A549 (cell line): ENCODE measurements around the gene DCUN1D2.

Experiments used
- CTCF ChIP-seq: fragments of >200 bp; sonication (Bioruptor Twin); formaldehyde crosslinking; IDR thresholded peaks from 3 replicates; pipeline ENCODE4 v1.5.1; 2016
- EP300 ChIP-seq, 2 experiments: fragments of >200 bp; sonication (Bioruptor Twin); formaldehyde crosslinking; IDR thresholded peaks; 2 replicates in 1 of 2; 3 replicates in 1 of 2; pipeline ENCODE4 v1.6.1; 2016 to 2017
- FOSL2 ChIP-seq, 2 experiments: fragments of 450-650 bp in 1 of 2; fragments of >200 bp in 1 of 2; sonication (Bioruptor Twin) in 1 of 2; formaldehyde crosslinking; IDR thresholded peaks; 2 replicates each; pipeline versions ENCODE4 v1.5.0 to v1.6.1; 2016 to 2020; ENCODE audit warnings: mild to moderate bottlenecking in 1 of 2, moderate library complexity in 1 of 2
- KDM1A ChIP-seq: fragments of 200-600 bp; sonication (generic); IDR thresholded peaks from 2 replicates; pipeline ENCODE4 v1.6.1; 2016; ENCODE audit warnings: low read depth, mild to moderate bottlenecking
- NR3C1 ChIP-seq: fragments of >200 bp; sonication (Bioruptor Twin); formaldehyde crosslinking; IDR thresholded peaks from 3 replicates; pipeline ENCODE4 v1.6.1; 2017
- POLR2A ChIP-seq: IDR thresholded peaks from 2 replicates; pipeline ENCODE4 v1.6.1; 2012; ENCODE audit warnings: mild to moderate bottlenecking, low read length
- RCOR1 ChIP-seq: fragments of 150-350 bp; IDR thresholded peaks from 2 replicates; pipeline ENCODE4 v1.6.1; 2014; ENCODE audit warnings: antibody characterized with exemption, low read length, low read depth
- RFX5 ChIP-seq: fragments of 450-650 bp; IDR thresholded peaks from 2 replicates; pipeline ENCODE4 v1.7.1; 2014; ENCODE audit warnings: antibody characterized with exemption, mild to moderate bottlenecking, moderate library complexity
- TP53 ChIP-seq: fragments of 250-450 bp; sonication (Bioruptor Pico); IDR thresholded peaks from 2 replicates; pipeline ENCODE4 v1.5.0; 2021; ENCODE audit warnings: mild to moderate bottlenecking, moderate library complexity
- USF2 ChIP-seq: fragments of 450-650 bp; IDR thresholded peaks from 2 replicates; pipeline ENCODE4 v1.6.1; 2014; ENCODE audit warnings: antibody characterized with exemption
- ZC3H11A ChIP-seq: fragments of 450-650 bp; IDR thresholded peaks from 2 replicates; pipeline ENCODE4 v1.6.1; 2014; ENCODE audit warnings: antibody characterized with exemption, mild to moderate bottlenecking
- TF ChIP-seq, protein P1 (sequence below): IDR thresholded peaks from 2 replicates; pipeline ENCODE4 v1.6.1; 2012

DNA sequence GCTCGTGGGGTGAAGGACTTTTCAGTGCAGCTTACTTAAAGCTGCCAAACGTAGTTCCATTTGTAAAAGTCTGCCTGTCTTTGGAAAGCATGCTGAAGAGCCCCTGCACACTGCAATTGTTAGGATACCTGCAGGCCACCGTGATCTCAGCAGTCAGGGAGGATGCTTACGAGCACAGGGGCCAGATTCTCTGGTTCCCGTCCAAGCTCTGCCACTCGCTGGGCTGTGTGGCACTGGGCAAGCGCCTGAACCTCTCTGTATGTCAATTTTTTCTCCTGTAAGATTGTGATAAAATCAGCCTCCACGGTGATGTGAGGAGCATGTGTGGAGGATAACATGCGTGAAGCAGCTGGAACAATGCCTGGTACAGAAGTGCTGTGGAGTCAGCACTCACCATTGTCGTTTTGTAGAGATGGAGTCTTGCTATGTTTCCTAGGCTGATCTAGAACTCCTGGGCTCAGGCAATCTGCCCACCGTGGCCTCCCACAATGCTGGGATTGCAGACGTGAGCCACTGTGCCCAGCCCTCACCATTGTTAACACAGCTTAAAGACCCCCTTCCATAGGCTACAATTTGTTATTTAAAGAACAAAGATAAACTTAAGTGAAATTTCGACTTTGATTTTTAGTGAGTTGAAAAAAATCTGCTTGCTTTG lies 40.7 kb downstream of the DCUN1D2 start:
- TF ChIP-seq CTCF (no peak), FOSL2 (IDR thresholded peaks at IDR 0.05) (no peak), FOSL2 (CRISPR knock-in tag; IDR thresholded peaks at IDR 0.05) (no peak), EP300 (IDR thresholded peaks at IDR 0.05) (no peak), RCOR1 (no peak), KDM1A (no peak), TP53 (CRISPR knock-in tag) (no peak), USF2 (no peak), NR3C1 (no peak), POLR2A (no peak), ZC3H11A (no peak), RFX5 (no peak)
- TF ChIP-seq, protein P1, sequence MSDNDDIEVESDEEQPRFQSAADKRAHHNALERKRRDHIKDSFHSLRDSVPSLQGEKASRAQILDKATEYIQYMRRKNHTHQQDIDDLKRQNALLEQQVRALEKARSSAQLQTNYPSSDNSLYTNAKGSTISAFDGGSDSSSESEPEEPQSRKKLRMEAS, result no peak
